A673 (cell line): Measurements from ENCODE around the gene OR2W3.

ENCODE experiments used
- CTCF ChIP-seq: fragments of 300-800, 200-600 bp; sonication (generic); conservative IDR thresholded peaks from 2 replicates; pipeline ENCODE4 v1.5.1; 2017; ENCODE audit warnings: low read depth, mild to moderate bottlenecking, antibody characterized with exemption, low read length, moderate library complexity, mixed read lengths
- EZH2 ChIP-seq: fragments of 200-600 bp; sonication (generic); IDR thresholded peaks from 2 replicates; pipeline ENCODE4 v1.6.1; 2017; ENCODE audit warnings: borderline replicate concordance, low read depth, mild to moderate bottlenecking, mixed read lengths, antibody characterized with exemption, low read length; ENCODE audit not compliant: poor library complexity, severe bottlenecking

GRCh38 chr1:247919952-247920351 is 24.6 kb downstream of the OR2W3 start, which contains the start of gene OR2T8:
- TF ChIP-seq CTCF (no peak), EZH2 (no peak)
